Activated B cell treated with CpG ODN at 0.5 μM for 24 hours (primary cell): ENCODE data around the gene IGF2BP2. TPM values are rescaled to one million over a fixed set of nuclear protein-coding genes. Genes with fewer than 3 reads are reported as not detected.

Experiments
- ATAC-seq: fragments of 200-7000 bp; cut with Tn5 transposase; one replicate; pipeline ENCODE4 v1.10.0; 2021; ENCODE audit warnings: low read depth, mild to moderate bottlenecking, moderate library complexity
- CTCF ChIA-PET: fragments of 350-600 bp; sonication (Branson Sonifier 250); formaldehyde crosslinking; loops from one replicate; lab custom pipeline; 2021; ENCODE audit warnings: antibody characterized with exemption; lab: Charles Lee
- POLR2A ChIA-PET: fragments of 350-600 bp; sonication (Branson Sonifier 250); formaldehyde crosslinking; loops from one replicate; lab custom pipeline; 2021; ENCODE audit warnings: antibody characterized with exemption; lab: Charles Lee
- DNase-seq: peaks from one replicate; pipeline ENCODE4 v3.0.0; 2022
- H3K27ac Mint-ChIP-seq: one replicate; pipeline ENCODE4 v1.8.0; 2020; ENCODE audit warnings: mixed read lengths
- H3K27me3 Mint-ChIP-seq: one replicate; pipeline ENCODE4 v1.8.0; 2021; ENCODE audit warnings: mixed read lengths
- H3K36me3 Mint-ChIP-seq: one replicate; pipeline ENCODE4 v1.8.0; 2021; ENCODE audit warnings: low read depth, mixed read lengths
- H3K4me1 Mint-ChIP-seq: one replicate; pipeline ENCODE4 v1.8.0; 2021; ENCODE audit warnings: mixed read lengths
- H3K4me3 Mint-ChIP-seq: one replicate; pipeline ENCODE4 v1.8.0; 2020; ENCODE audit warnings: mild to moderate bottlenecking, mixed read lengths
- H3K9me3 Mint-ChIP-seq: one replicate; pipeline ENCODE4 v1.8.0; 2020; ENCODE audit warnings: mixed read lengths
- intact Hi-C: fragments of 100-400 bp; cut with micrococcal nuclease; formaldehyde crosslinking; loops from one replicate; pipeline ENCODE4 v1.15.1; 2024
- total RNA-seq: library from RNA; stranded (reverse); gene quantifications from 2 replicates; pipeline ENCODE4 v1.2.3, GENCODE V29; 2022
- TF ChIP-seq, protein P1 (sequence below): fragments of 200-600 bp; IDR thresholded peaks from one replicate; pipeline ENCODE4 v1.8.0; 2022; ENCODE audit warnings: antibody characterized with exemption, mild to moderate bottlenecking

Gene IGF2BP2
- total RNA-seq, 1 donor from 2014 or later = 0.69 TPM

DNA sequence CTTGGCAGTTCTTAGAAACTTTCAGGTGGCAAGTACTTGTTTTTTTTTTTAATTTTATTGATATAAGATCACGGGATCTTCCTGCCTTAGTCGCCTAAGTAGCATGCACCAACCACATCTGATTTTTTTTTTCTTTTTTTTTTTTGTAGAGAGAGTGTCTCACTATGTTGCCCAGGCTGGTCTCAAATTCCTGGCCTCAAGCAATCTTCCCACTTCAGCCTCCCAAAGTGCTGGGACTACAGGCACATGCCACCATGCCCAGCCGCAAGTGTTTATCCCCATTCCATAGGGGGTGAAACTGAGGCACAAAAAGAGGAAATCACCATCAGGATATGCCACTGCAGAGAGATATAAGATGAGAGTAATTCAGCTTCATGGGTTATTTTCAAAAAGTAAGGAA is 102.9 kb downstream of the IGF2BP2 start:
- Mint-ChIP-seq H3K27me3 (peaks cover 4% of the 10 kb centered on the region), H3K27ac (no peak overlapping the region), H3K4me1 (no peaks in the 10 kb centered on the region), H3K4me3 (no peak overlapping the region), H3K9me3 (no peaks in the 10 kb centered on the region), H3K36me3 (no peaks in the 10 kb centered on the region)
- ATAC-seq (no peak), DNase-seq (no peak)
- intact Hi-C loops = no loop called here
- POLR2A ChIA-PET = no interaction called here
- TF ChIP-seq, protein P1, sequence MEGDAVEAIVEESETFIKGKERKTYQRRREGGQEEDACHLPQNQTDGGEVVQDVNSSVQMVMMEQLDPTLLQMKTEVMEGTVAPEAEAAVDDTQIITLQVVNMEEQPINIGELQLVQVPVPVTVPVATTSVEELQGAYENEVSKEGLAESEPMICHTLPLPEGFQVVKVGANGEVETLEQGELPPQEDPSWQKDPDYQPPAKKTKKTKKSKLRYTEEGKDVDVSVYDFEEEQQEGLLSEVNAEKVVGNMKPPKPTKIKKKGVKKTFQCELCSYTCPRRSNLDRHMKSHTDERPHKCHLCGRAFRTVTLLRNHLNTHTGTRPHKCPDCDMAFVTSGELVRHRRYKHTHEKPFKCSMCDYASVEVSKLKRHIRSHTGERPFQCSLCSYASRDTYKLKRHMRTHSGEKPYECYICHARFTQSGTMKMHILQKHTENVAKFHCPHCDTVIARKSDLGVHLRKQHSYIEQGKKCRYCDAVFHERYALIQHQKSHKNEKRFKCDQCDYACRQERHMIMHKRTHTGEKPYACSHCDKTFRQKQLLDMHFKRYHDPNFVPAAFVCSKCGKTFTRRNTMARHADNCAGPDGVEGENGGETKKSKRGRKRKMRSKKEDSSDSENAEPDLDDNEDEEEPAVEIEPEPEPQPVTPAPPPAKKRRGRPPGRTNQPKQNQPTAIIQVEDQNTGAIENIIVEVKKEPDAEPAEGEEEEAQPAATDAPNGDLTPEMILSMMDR = no peak
- CTCF ChIA-PET = no interaction called here

DNA sequence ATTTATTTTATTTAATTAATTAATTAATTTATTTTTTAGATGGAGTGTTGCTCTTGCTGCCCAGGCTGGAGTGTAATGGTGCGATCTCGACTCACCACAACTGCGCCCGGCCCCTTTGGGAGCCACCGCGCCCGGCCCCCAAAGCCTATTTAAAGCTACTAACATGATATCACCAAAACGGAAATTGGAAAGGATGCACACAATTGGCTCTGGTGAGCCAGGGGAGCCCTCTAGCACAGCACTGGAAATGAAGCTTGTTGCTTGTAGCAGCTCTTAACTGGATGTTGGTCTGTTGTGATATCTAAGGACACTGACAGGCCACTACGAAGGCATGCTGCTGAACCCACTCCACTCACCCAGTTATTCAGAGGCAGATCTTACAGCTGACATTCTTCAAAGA is 104.5 kb downstream of the IGF2BP2 start:
- intact Hi-C loops = no loop called here

DNA sequence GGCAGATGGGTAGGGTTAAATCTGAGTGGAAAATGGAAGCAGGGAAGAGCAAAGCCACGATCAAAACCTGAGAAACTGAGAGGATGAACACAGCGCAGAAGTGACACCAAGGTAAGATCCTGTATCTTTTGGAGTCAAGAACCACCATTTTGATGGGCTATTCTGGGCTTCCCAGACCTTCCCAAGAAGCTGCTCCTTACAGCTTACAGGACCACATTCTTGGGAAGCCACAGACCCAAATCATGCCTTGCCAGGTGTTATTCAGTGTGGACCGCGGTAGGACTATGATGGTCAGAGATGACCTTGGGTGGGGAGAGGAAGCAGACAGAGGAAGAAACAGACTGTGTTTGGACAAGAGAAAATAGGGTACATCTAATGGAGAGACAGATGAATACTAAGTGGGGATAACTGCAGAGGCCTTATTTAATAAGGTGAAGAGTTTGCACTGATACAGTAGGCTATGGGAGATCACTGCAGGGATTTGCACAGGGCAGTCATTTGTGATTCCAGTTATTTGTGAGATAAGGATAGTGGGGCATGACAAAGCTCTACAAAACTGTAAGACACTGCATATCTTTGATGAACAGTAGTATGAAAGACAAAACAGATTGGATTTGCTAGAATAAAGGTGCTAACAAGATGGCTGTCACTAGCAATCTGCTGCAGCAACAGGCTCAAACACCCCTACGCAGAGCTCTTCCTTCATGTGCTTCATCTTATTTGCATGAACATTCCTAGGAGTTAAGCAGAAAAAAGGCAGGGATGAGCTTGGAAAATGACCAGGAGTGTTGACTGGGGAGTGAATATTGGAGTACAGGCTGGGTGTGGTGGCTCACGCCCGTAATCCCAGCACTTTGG is 105.9 kb downstream of the IGF2BP2 start:
- Mint-ChIP-seq H3K27me3 (peaks cover 6% of the 10 kb centered on the region), H3K27ac (no peak overlapping the region), H3K4me3 (no peak overlapping the region), H3K9me3 (peaks cover 1% of the 10 kb centered on the region), H3K36me3 (no peaks in the 10 kb centered on the region), H3K4me1 (no peaks in the 10 kb centered on the region)
- ChIA-PET POLR2A (no interaction called here), CTCF (no interaction called here)
- TF ChIP-seq, protein P1 = no peak
- DNase-seq (no peak), ATAC-seq (no peak)
- intact Hi-C loops = no loop called here

More for the DNA sequence above, 104.5 kb downstream of the IGF2BP2 start:
- no peak for DNase-seq
- H3K27me3 Mint-ChIP-seq = peaks cover 2% of the 10 kb centered on the region
- no peaks in the 10 kb centered on the region for H3K36me3 Mint-ChIP-seq
- ChIA-PET CTCF (no interaction called here), POLR2A (no interaction called here)
- H3K9me3 Mint-ChIP-seq = no peaks in the 10 kb centered on the region
- H3K4me1 Mint-ChIP-seq = no peaks in the 10 kb centered on the region
- ATAC-seq = no peak
- TF ChIP-seq, protein P1 = no peak
- no peak overlapping the region for H3K27ac Mint-ChIP-seq
- H3K4me3 Mint-ChIP-seq = no peak overlapping the region

DNA sequence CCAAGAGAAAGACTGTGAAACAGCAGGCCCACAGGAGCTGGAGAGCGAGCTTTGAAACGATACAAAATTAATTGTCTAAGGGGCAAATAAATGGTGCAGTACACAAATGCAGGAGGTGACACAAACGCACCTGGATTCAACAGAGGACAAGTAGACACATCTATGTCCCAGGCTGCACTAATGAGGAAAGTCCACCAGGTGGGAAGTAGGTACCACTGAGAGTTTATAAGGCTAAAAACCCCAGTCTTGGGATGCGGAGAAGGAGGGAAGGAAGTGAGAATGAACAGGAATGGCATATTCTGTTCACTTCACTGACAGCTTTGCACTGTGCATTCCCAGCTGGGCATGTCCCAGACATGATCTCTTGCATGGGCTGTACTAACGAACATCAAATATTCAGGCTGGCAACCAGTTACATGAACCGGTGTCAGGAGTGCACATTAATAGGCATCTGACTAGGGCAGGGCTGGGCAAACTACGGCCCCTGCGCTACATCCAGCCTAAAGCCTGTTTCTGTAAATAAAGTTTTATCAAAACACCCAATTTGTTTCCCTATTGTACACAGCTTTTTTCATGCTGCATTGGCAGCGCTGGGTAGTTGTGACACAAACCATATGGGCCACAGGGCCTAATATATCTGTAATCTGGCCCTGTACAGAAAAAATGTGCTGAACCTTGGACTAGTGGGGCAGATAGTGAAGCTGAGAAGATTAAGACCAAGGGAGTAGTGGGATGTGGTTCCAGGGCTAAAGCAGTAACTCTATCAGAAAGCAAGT is 107.0 kb downstream of the IGF2BP2 start:
- intact Hi-C loops = no loop called here
- Mint-ChIP-seq H3K36me3 (no peaks in the 10 kb centered on the region), H3K4me3 (no peak overlapping the region), H3K9me3 (peaks cover 2% of the 10 kb centered on the region), H3K27ac (no peak overlapping the region), H3K27me3 (peaks cover 6% of the 10 kb centered on the region), H3K4me1 (no peaks in the 10 kb centered on the region)
- ChIA-PET CTCF (no interaction called here), POLR2A (no interaction called here)
- DNase-seq (no peak), ATAC-seq (no peak)
- TF ChIP-seq, protein P1 = no peak

DNA sequence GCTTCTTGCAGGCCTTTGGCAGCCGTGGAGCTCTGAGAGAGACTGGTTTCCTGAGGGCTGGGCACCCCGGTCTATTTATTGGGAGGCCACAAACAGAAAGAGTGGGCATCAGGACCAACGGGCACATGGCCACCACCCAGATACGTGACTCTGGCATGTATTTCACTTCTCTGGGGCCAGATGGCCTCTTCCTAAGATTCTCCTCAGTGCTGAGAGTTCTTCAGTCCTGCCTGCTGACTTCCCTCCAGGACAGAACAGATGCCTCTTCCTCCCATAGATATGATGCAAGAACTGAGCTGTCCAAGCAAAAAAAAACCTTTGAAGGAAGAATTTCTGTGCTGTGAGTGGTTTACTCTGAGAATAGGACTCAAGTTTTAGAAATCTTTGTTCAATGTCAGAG is 107.7 kb downstream of the IGF2BP2 start:
- Mint-ChIP-seq H3K9me3 (peaks cover 2% of the 10 kb centered on the region), H3K4me3 (no peak overlapping the region), H3K36me3 (no peaks in the 10 kb centered on the region), H3K27ac (no peak overlapping the region), H3K27me3 (peaks cover 4% of the 10 kb centered on the region), H3K4me1 (no peaks in the 10 kb centered on the region)
- POLR2A ChIA-PET = no interaction called here
- intact Hi-C loops = no loop called here
- TF ChIP-seq, protein P1 = no peak
- DNase-seq (no peak), ATAC-seq (no peak)
- CTCF ChIA-PET = no interaction called here
